22Rv1 (cell line): Measurements from ENCODE around the gene EHBP1.

Source experiments
- CTCF ChIP-seq: fragments of 450-650 bp; IDR thresholded peaks from 2 replicates; pipeline ENCODE4 v1.5.1; 2017; ENCODE audit warnings: mild to moderate bottlenecking
- ZFX ChIP-seq: fragments of 450-650 bp; IDR thresholded peaks from 2 replicates; pipeline ENCODE4 v1.6.1; 2017; ENCODE audit warnings: antibody characterized with exemption, borderline replicate concordance

GRCh38 chr2:63058921-63059792 lies 353.6 kb downstream of the EHBP1 start:
- no peak for TF ChIP-seq CTCF
- no peak for TF ChIP-seq ZFX
